HEK293 (cell line): ENCODE data around the gene THSD7B.

Experiments used
- CTCF ChIA-PET: fragments of 350-600 bp; formaldehyde crosslinking; extraction: SDS; loops from one replicate; lab custom pipeline; 2021; ENCODE audit warnings: antibody characterized with exemption; lab: Yijun Ruan, JAX
- POLR2A ChIA-PET: fragments of 300-600 bp; formaldehyde crosslinking; extraction: SDS; loops from one replicate; lab custom pipeline; 2020; ENCODE audit warnings: antibody characterized with exemption, inconsistent platforms; lab: Yijun Ruan, JAX
- H3K27ac ChIP-seq: fragments of 200-500 bp; sonication (Bioruptor generic); 2 replicates; pipeline ENCODE4 v1.5.1; 2014; ENCODE audit warnings: low read depth, low read length, control low read depth, inconsistent platforms; ENCODE audit errors: extremely low read depth
- H3K36me3 ChIP-seq, 2 experiments: fragments of 200-500 bp in 1 of 2; sonication (Bioruptor generic) in 1 of 2; 1 replicate in 1 of 2; 2 replicates in 1 of 2; pipeline ENCODE4 v1.5.1; 2014 to 2017; ENCODE audit warnings: inconsistent platforms in 2 of 2, low read length in 2 of 2; ENCODE audit not compliant: control insufficient read depth in 2 of 2, insufficient read depth in 1 of 2
- H3K4me1 ChIP-seq: fragments of 200-500 bp; sonication (Bioruptor generic); 2 replicates; pipeline ENCODE4 v1.5.1; 2014; ENCODE audit warnings: mild to moderate bottlenecking, low read length, inconsistent platforms; ENCODE audit not compliant: control insufficient read depth, insufficient read depth
- H3K4me3 ChIP-seq: 2 replicates; pipeline ENCODE4 v1.5.1; 2011; ENCODE audit warnings: low read depth, mild to moderate bottlenecking, control low read depth, low read length, moderate library complexity
- H3K9me3 ChIP-seq: fragments of 200-500 bp; sonication (Bioruptor generic); 2 replicates; pipeline ENCODE4 v1.5.1; 2014; ENCODE audit warnings: low read depth, low read length, inconsistent platforms; ENCODE audit not compliant: control insufficient read depth, insufficient read depth
- BCL11B ChIP-seq: fragments of 450-650 bp; formaldehyde crosslinking; IDR thresholded peaks from 2 replicates; pipeline ENCODE4 v1.5.1; 2016; ENCODE audit warnings: low read depth, missing biosample characterization, missing genetic modification characterization
- EGR2 ChIP-seq: fragments of 450-650 bp; formaldehyde crosslinking; IDR thresholded peaks from 2 replicates; pipeline ENCODE4 v1.5.1; 2016; ENCODE audit warnings: low read depth, missing biosample characterization, missing genetic modification characterization
- PATZ1 ChIP-seq: fragments of 450-650 bp; formaldehyde crosslinking; IDR thresholded peaks from 2 replicates; pipeline ENCODE4 v1.5.1; 2016; ENCODE audit warnings: missing biosample characterization, missing genetic modification characterization
- RBAK ChIP-seq: fragments of 450-650 bp; formaldehyde crosslinking; IDR thresholded peaks from 2 replicates; pipeline ENCODE4 v1.5.1; 2016; ENCODE audit warnings: missing biosample characterization, missing genetic modification characterization
- ZBTB26 ChIP-seq: fragments of 450-650 bp; formaldehyde crosslinking; optimal IDR thresholded peaks from 2 replicates; pipeline ENCODE3; 2016; ENCODE audit warnings: missing biosample characterization, mild to moderate bottlenecking, missing genetic modification characterization
- ZNF112 ChIP-seq: fragments of 450-650 bp; formaldehyde crosslinking; IDR thresholded peaks from 2 replicates; pipeline ENCODE4 v1.5.0; 2017; ENCODE audit warnings: missing biosample characterization, missing genetic modification characterization
- ZNF133 ChIP-seq: fragments of 450-650 bp; formaldehyde crosslinking; IDR thresholded peaks from 2 replicates; pipeline ENCODE4 v1.5.1; 2016; ENCODE audit warnings: missing biosample characterization, missing genetic modification characterization
- ZNF214 ChIP-seq: fragments of 450-650 bp; formaldehyde crosslinking; IDR thresholded peaks from 2 replicates; pipeline ENCODE4 v1.5.1; 2017; ENCODE audit warnings: missing biosample characterization, mild to moderate bottlenecking, missing genetic modification characterization, borderline replicate concordance
- ZNF223 ChIP-seq: fragments of 450-650 bp; formaldehyde crosslinking; IDR thresholded peaks from 2 replicates; pipeline ENCODE4 v1.5.1; 2016; ENCODE audit warnings: missing biosample characterization, missing genetic modification characterization
- ZNF280C ChIP-seq: fragments of 450-650 bp; formaldehyde crosslinking; IDR thresholded peaks from 2 replicates; pipeline ENCODE4 v1.5.1; 2016; ENCODE audit warnings: missing biosample characterization, missing genetic modification characterization
- ZNF426 ChIP-seq: fragments of 450-650 bp; formaldehyde crosslinking; IDR thresholded peaks from 2 replicates; pipeline ENCODE4 v1.5.1; 2017; ENCODE audit warnings: missing biosample characterization, missing genetic modification characterization, mild to moderate bottlenecking, inconsistent platforms, moderate library complexity
- ZNF501 ChIP-seq: fragments of 450-650 bp; formaldehyde crosslinking; IDR thresholded peaks from 2 replicates; pipeline ENCODE4 v1.5.1; 2016; ENCODE audit warnings: missing biosample characterization, missing genetic modification characterization
- ZNF626 ChIP-seq: fragments of 450-650 bp; sonication (Bioruptor Pico); formaldehyde crosslinking; IDR thresholded peaks from 2 replicates; pipeline ENCODE4 v1.5.1; 2018; ENCODE audit warnings: missing biosample characterization, missing genetic modification characterization, inconsistent platforms
- ZNF768 ChIP-seq: fragments of 450-650 bp; formaldehyde crosslinking; IDR thresholded peaks from 2 replicates; pipeline ENCODE4 v1.5.1; 2018; ENCODE audit warnings: missing biosample characterization, mild to moderate bottlenecking, missing genetic modification characterization
- ZSCAN16 ChIP-seq: fragments of 450-650 bp; formaldehyde crosslinking; IDR thresholded peaks from 2 replicates; pipeline ENCODE4 v1.5.1; 2016; ENCODE audit warnings: missing biosample characterization, missing genetic modification characterization
- ZXDB ChIP-seq: fragments of 450-650 bp; formaldehyde crosslinking; IDR thresholded peaks from 2 replicates; pipeline ENCODE4 v1.5.1; 2016; ENCODE audit warnings: missing biosample characterization, missing genetic modification characterization
- TF ChIP-seq, protein P1 (sequence below): fragments of 450-650 bp; IDR thresholded peaks from 2 replicates; pipeline ENCODE4 v1.5.1; 2018; ENCODE audit warnings: missing biosample characterization, mild to moderate bottlenecking, missing genetic modification characterization
- TF ChIP-seq, protein P2 (sequence below): fragments of 450-650 bp; formaldehyde crosslinking; IDR thresholded peaks from 2 replicates; pipeline ENCODE4 v1.5.1; 2017; ENCODE audit warnings: missing biosample characterization, missing genetic modification characterization

The THSD7B gene

DNA sequence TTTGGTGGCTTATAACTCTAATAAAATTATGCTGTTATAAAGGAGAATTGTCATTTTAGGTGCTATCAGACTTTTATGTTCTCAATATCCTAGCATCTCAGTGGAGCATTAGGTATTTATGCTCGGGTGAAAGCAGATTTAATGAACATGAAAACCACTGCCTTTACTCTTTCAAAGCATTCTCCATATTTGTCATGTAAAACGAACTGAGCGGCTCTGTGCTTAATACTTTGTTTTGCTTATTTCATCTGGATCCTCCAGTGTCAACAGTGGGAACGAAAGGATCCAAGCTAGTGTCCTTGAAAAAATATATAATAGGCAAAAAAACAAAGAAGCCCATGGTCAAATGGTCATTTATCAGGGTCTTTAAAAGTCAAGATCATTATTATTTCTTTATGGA lies 53.5 kb downstream of the THSD7B start:
- CTCF ChIA-PET = interaction anchor here (0.7 kb wide), 1 partner anchor 799 kb away, joined by 3 read pairs; no protein-coding TSS in a partner anchor
- TF ChIP-seq ZNF501 (no peak), ZNF214 (tag by site-specific recombination) (no peak), BCL11B (tag by site-specific recombination) (no peak), EGR2 (tag by site-specific recombination) (no peak), ZNF133 (no peak), ZNF768 (no peak), ZNF112 (no peak), ZBTB26 (tag by site-specific recombination) (no peak), ZXDB (tag by site-specific recombination) (no peak), ZNF626 (no peak), ZNF280C (tag by site-specific recombination) (no peak), PATZ1 (no peak), RBAK (tag by site-specific recombination) (no peak), ZSCAN16 (tag by site-specific recombination) (no peak), ZNF426 (no peak)
- TF ChIP-seq, protein P1, sequence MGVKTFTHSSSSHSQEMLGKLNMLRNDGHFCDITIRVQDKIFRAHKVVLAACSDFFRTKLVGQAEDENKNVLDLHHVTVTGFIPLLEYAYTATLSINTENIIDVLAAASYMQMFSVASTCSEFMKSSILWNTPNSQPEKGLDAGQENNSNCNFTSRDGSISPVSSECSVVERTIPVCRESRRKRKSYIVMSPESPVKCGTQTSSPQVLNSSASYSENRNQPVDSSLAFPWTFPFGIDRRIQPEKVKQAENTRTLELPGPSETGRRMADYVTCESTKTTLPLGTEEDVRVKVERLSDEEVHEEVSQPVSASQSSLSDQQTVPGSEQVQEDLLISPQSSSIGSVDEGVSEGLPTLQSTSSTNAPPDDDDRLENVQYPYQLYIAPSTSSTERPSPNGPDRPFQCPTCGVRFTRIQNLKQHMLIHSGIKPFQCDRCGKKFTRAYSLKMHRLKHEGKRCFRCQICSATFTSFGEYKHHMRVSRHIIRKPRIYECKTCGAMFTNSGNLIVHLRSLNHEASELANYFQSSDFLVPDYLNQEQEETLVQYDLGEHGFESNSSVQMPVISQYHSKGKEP (tag by site-specific recombination) = no peak
- H3K27ac ChIP-seq = no peak overlapping the region
- no peaks in the 10 kb centered on the region for H3K4me1 ChIP-seq
- no peak overlapping the region for H3K4me3 ChIP-seq
- POLR2A ChIA-PET = no interaction called here
- H3K36me3 ChIP-seq = no peaks in the 10 kb centered on the region
- no peaks in the 10 kb centered on the region for H3K9me3 ChIP-seq

DNA sequence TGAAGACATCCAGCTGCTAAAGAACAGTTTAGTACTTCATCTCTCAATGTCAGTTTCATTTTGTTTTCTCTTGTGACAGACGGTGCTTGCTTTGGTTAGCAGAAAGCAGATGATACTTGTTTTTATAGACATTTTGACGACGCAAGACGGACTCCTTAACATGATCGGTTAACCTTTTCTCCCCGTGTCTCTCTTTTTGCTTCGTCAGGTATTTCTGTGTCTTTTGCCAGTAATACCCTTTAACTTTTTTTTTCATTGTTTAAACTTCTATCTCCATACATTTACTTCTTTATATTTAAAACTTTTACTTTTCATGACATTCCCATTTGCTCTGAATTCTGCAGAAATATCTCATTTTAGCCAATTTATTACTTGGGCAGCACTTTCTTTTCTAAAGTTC lies 57.9 kb downstream of the THSD7B start:
- no peaks in the 10 kb centered on the region for H3K9me3 ChIP-seq
- H3K36me3 ChIP-seq = no peaks in the 10 kb centered on the region
- ChIA-PET POLR2A (no interaction called here), CTCF (no interaction called here)
- no peak for TF ChIP-seq ZNF223 (tag by site-specific recombination)
- TF ChIP-seq, protein P2, sequence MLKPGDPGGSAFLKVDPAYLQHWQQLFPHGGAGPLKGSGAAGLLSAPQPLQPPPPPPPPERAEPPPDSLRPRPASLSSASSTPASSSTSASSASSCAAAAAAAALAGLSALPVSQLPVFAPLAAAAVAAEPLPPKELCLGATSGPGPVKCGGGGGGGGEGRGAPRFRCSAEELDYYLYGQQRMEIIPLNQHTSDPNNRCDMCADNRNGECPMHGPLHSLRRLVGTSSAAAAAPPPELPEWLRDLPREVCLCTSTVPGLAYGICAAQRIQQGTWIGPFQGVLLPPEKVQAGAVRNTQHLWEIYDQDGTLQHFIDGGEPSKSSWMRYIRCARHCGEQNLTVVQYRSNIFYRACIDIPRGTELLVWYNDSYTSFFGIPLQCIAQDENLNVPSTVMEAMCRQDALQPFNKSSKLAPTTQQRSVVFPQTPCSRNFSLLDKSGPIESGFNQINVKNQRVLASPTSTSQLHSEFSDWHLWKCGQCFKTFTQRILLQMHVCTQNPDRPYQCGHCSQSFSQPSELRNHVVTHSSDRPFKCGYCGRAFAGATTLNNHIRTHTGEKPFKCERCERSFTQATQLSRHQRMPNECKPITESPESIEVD = no peak
- H3K27ac ChIP-seq = no peak overlapping the region
- no peaks in the 10 kb centered on the region for H3K4me1 ChIP-seq
- no peak overlapping the region for H3K4me3 ChIP-seq
